Mammary epithelial cell (primary cell): ENCODE results near the gene TTC33.

ENCODE experiments used
- EZH2 ChIP-seq: IDR thresholded peaks from 2 replicates; pipeline ENCODE4 v1.6.1; 2012; ENCODE audit warnings: low read length, inconsistent platforms, borderline replicate concordance
- TF ChIP-seq, protein P1 (sequence below), 2 donors: IDR thresholded peaks in 1 of 2; conservative IDR thresholded peaks in 1 of 2; 2 replicates each; pipeline ENCODE4 v1.5.1; 2011 to 2012; ENCODE audit warnings: inconsistent platforms in 2 of 2, low read length in 2 of 2, mild to moderate bottlenecking in 2 of 2, control low read depth in 1 of 2, low read depth in 1 of 2; ENCODE audit not compliant: insufficient read depth in 1 of 2; ENCODE audit errors: extremely low read depth in 1 of 2

DNA sequence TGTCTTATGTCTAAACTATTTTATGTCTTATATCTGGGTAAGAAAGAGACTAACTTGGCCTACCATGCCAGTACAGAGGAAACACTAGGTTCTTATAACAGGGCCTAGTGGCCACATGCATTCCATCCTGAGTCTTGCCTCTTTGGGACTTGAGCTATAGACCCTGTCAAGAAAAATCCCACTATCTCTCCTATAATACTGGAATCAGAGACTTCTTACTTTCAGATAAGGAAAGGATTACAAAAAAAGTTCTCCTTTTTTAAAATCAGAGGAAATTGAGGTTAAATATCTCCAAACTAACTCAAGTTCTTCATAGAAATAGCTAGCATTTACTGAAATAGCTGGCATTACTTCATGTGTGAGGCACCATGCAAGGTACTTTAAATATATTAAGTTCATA is 41.8 kb downstream of the TTC33 start:
- TF ChIP-seq, protein P1, sequence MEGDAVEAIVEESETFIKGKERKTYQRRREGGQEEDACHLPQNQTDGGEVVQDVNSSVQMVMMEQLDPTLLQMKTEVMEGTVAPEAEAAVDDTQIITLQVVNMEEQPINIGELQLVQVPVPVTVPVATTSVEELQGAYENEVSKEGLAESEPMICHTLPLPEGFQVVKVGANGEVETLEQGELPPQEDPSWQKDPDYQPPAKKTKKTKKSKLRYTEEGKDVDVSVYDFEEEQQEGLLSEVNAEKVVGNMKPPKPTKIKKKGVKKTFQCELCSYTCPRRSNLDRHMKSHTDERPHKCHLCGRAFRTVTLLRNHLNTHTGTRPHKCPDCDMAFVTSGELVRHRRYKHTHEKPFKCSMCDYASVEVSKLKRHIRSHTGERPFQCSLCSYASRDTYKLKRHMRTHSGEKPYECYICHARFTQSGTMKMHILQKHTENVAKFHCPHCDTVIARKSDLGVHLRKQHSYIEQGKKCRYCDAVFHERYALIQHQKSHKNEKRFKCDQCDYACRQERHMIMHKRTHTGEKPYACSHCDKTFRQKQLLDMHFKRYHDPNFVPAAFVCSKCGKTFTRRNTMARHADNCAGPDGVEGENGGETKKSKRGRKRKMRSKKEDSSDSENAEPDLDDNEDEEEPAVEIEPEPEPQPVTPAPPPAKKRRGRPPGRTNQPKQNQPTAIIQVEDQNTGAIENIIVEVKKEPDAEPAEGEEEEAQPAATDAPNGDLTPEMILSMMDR (conservative IDR thresholded peaks at IDR 0.05 in 1 of 2, IDR thresholded peaks at IDR 0.05 in 1 of 2; ENCODE audit: extremely low read depth in 1 of 2, insufficient read depth in 1 of 2, low read depth in 1 of 2, low read length in 2 of 2): no peak
- TF ChIP-seq EZH2: no peak
